Activated CD4-positive, alpha-beta memory T cell treated with anti-CD3 and anti-CD28 coated beads, Interleukin-2, amount 10 ng/mL, durations not matched to agents 7 days and 5 days (primary cell): ENCODE measurements around the gene ARFGEF2. TPM values are rescaled to one million over a fixed set of nuclear protein-coding genes. Genes with fewer than 3 reads are reported as not detected.
"Not testable (repeated sequence)": the region's sequence is repeated elsewhere in the genome, so short reads cannot be mapped to it uniquely, and the experiment has no call there.

Experiments
- CTCF ChIA-PET: fragments of 350-600 bp; sonication (Branson Sonifier 250); formaldehyde crosslinking; loops from one replicate; lab custom pipeline; 2021; ENCODE audit warnings: antibody characterized with exemption, inconsistent platforms; lab: Charles Lee
- POLR2A ChIA-PET: fragments of 350-600 bp; sonication (Branson Sonifier 250); formaldehyde crosslinking; loops from one replicate; lab custom pipeline; 2021; ENCODE audit warnings: antibody characterized with exemption; lab: Charles Lee
- DNase-seq: peaks from one replicate; pipeline ENCODE4 v3.0.0-alpha.2; 2020
- H3K27ac Mint-ChIP-seq: one replicate; pipeline ENCODE4 v1.8.0; 2021; ENCODE audit warnings: mild to moderate bottlenecking, mixed read lengths
- H3K27me3 Mint-ChIP-seq: one replicate; pipeline ENCODE4 v1.8.0; 2021; ENCODE audit warnings: mixed read lengths
- H3K36me3 Mint-ChIP-seq: one replicate; pipeline ENCODE4 v1.8.0; 2021; ENCODE audit warnings: low read depth, mixed read lengths
- H3K4me1 Mint-ChIP-seq: one replicate; pipeline ENCODE4 v1.8.0; 2021; ENCODE audit warnings: mixed read lengths
- H3K4me3 Mint-ChIP-seq: one replicate; pipeline ENCODE4 v1.8.0; 2021; ENCODE audit warnings: mild to moderate bottlenecking, mixed read lengths
- H3K9me3 Mint-ChIP-seq: one replicate; pipeline ENCODE4 v1.8.0; 2021; ENCODE audit warnings: mixed read lengths
- total RNA-seq, 2 experiments: library from RNA; stranded (reverse); gene quantifications; one replicate each; pipeline ENCODE4 v1.2.3, GENCODE V29; 2021

ARFGEF2 gene
- total RNA-seq, 2 experiments from 2014 or later = 18.1 to 20.7 TPM

- H3K4me1 Mint-ChIP-seq = peaks cover 16% of the 10 kb centered on the region
- H3K9me3 Mint-ChIP-seq, POLR2A ChIA-PET, H3K36me3 Mint-ChIP-seq, H3K4me3 Mint-ChIP-seq, H3K27ac Mint-ChIP-seq, DNase-seq, H3K27me3 Mint-ChIP-seq: not testable (repeated sequence)
- CTCF ChIA-PET = interaction anchor here (0.7 kb wide), 1 partner anchor 12 kb away, joined by 3 read pairs; no protein-coding TSS in a partner anchor
Measured at GRCh38 chr20:48934273-48934877, 12.9 kb downstream of the ARFGEF2 start.

GRCh38 chr20:48934966-48935365 is 13.5 kb downstream of the ARFGEF2 start:
- H3K27ac Mint-ChIP-seq, DNase-seq, H3K4me3 Mint-ChIP-seq, H3K36me3 Mint-ChIP-seq, POLR2A ChIA-PET, H3K27me3 Mint-ChIP-seq, H3K9me3 Mint-ChIP-seq, CTCF ChIA-PET: not testable (repeated sequence)
- peaks cover 22% of the 10 kb centered on the region for H3K4me1 Mint-ChIP-seq

DNA sequence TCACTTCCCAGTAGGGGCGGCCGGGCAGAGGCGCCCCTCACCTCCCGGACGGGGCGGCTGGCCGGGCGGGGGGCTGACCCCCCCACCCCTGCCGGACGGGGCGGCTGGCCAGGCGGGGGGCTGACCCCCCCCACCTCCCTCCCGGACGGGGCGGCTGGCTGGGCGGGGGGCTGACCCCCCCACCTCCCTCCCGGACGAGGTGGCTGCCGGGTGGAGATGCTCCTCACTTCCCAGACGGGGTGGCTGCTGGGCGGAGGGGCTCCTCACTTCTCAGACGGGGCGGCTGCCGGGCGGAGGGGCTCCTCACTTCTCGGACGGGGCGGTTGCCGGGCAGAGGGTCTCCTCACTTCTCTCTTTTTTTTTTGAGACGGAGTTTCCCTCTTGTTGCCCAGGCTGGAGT is 14.7 kb downstream of the ARFGEF2 start:
- H3K4me3 Mint-ChIP-seq, H3K36me3 Mint-ChIP-seq, DNase-seq, POLR2A ChIA-PET, H3K27ac Mint-ChIP-seq, H3K27me3 Mint-ChIP-seq, H3K9me3 Mint-ChIP-seq: not testable (repeated sequence)
- CTCF ChIA-PET = interaction anchor here (0.8 kb wide), 1 partner anchor 32 kb away, joined by 3 read pairs; no protein-coding TSS in a partner anchor
- H3K4me1 Mint-ChIP-seq = peaks cover 24% of the 10 kb centered on the region

DNA sequence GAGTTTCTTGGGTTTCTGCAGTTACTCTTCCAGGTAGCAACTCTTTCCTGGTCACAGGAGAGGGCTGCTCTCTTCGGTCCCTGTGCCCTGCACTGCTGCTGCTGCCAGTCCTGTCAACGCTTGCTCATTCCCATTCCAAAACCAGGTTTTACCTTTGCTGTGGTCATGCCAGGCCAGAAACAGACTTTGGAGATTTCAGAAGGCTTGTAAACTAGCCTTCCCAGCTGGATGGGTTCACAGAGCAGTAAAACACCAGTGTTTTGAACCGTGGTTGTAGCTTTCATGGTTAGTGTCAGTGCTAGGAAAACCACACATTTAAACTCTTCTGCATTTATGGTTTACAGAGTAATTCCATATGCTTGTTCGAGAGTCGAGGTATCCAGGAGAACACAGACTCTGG is 16.2 kb downstream of the ARFGEF2 start:
- Mint-ChIP-seq H3K36me3 (peaks cover 8% of the 10 kb centered on the region), H3K27ac (no peak overlapping the region), H3K9me3 (no peaks in the 10 kb centered on the region), H3K27me3 (no peaks in the 10 kb centered on the region), H3K4me3 (no peak overlapping the region), H3K4me1 (peaks cover 24% of the 10 kb centered on the region)
- POLR2A ChIA-PET = interaction anchor here (3.1 kb wide), 1 partner anchor 16 kb away, joined by 11 read pairs; the partner anchor contains the start of gene ARFGEF2
- CTCF ChIA-PET = no interaction called here
- DNase-seq = no peak

DNA sequence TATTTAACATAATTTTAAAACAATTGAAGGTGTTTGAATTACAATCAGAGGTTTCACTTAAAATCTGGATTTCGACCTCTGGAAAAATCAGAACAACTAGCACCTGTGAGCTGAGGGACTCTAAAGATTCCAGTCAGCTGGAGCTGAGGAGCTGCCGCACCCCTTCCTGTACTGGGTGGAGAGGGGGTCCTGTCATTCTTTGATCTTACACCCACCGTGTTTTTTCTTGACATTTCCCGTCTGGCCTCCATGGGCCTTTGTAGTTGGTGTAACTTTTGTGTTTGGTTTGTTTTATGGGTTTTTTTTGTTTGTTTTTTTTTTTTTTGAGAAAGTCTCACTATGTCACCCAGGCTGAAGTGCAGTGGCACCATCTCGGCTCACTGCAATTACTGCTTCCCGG is 17.2 kb downstream of the ARFGEF2 start:
- DNase-seq = no peak
- Mint-ChIP-seq H3K27ac (no peak overlapping the region), H3K27me3 (no peaks in the 10 kb centered on the region), H3K36me3 (peaks cover 8% of the 10 kb centered on the region), H3K4me3 (no peak overlapping the region), H3K9me3 (no peaks in the 10 kb centered on the region), H3K4me1 (peaks cover 22% of the 10 kb centered on the region)
- POLR2A ChIA-PET = interaction anchor here (1.3 to 3.1 kb wide), 2 partner anchors 17 to 108 kb away, joined by 3 to 11 read pairs; partner anchors contain the start of genes ARFGEF2 and CSE1L
- CTCF ChIA-PET = no interaction called here

GRCh38 chr20:48940170-48940569 is 18.7 kb downstream of the ARFGEF2 start:
- Mint-ChIP-seq H3K4me3 (no peak overlapping the region), H3K27me3 (no peaks in the 10 kb centered on the region), H3K4me1 (peaks cover 13% of the 10 kb centered on the region), H3K36me3 (peaks cover 8% of the 10 kb centered on the region), H3K27ac (no peak overlapping the region), H3K9me3 (no peaks in the 10 kb centered on the region)
- CTCF ChIA-PET = no interaction called here
- DNase-seq = no peak
- POLR2A ChIA-PET = no interaction called here

- POLR2A ChIA-PET = no interaction called here
- peaks cover 8% of the 10 kb centered on the region for H3K36me3 Mint-ChIP-seq
- no peak overlapping the region for H3K27ac Mint-ChIP-seq
- no peak for DNase-seq
- no peaks in the 10 kb centered on the region for H3K27me3 Mint-ChIP-seq
- H3K4me3 Mint-ChIP-seq = no peak overlapping the region
- H3K4me1 Mint-ChIP-seq = peaks cover 13% of the 10 kb centered on the region
- no peaks in the 10 kb centered on the region for H3K9me3 Mint-ChIP-seq
- CTCF ChIA-PET = interaction anchor here (1.3 kb wide), 1 partner anchor 284 kb away, joined by 3 read pairs; no protein-coding TSS in a partner anchor
Measured at GRCh38 chr20:48941467-48941866, 20.0 kb downstream of the ARFGEF2 start.

- ChIA-PET CTCF (interaction anchor here (0.5 to 1.3 kb wide), 3 partner anchors 39 to 285 kb away, joined by 3 read pairs; no protein-coding TSS in a partner anchor), POLR2A (no interaction called here)
Measured at GRCh38 chr20:48942730-48943129, 21.2 kb downstream of the ARFGEF2 start.

GRCh38 chr20:48944663-48945297 is 23.3 kb downstream of the ARFGEF2 start:
- H3K27ac Mint-ChIP-seq = no peak overlapping the region
- H3K27me3 Mint-ChIP-seq = no peaks in the 10 kb centered on the region
- peaks cover 4% of the 10 kb centered on the region for H3K4me1 Mint-ChIP-seq
- peaks cover 8% of the 10 kb centered on the region for H3K36me3 Mint-ChIP-seq
- POLR2A ChIA-PET = interaction anchor here (0.6 kb wide), 1 partner anchor 23 kb away, joined by 3 read pairs; no protein-coding TSS in a partner anchor
- H3K9me3 Mint-ChIP-seq = no peaks in the 10 kb centered on the region
- DNase-seq = no peak
- H3K4me3 Mint-ChIP-seq = no peak overlapping the region
- CTCF ChIA-PET = no interaction called here

More at GRCh38 chr20:48942730-48943129, 21.2 kb downstream of the ARFGEF2 start:
- no peak for DNase-seq
- Mint-ChIP-seq H3K27ac (no peak overlapping the region), H3K4me1 (peaks cover 11% of the 10 kb centered on the region), H3K36me3 (peaks cover 8% of the 10 kb centered on the region), H3K27me3 (no peaks in the 10 kb centered on the region), H3K9me3 (no peaks in the 10 kb centered on the region), H3K4me3 (no peak overlapping the region)

- no peak overlapping the region for H3K4me3 Mint-ChIP-seq
- no peak overlapping the region for H3K27ac Mint-ChIP-seq
- ChIA-PET CTCF (interaction anchor here (0.6 kb wide), 1 partner anchor 12 kb away, joined by 3 read pairs; no protein-coding TSS in a partner anchor), POLR2A (no interaction called here)
- no peaks in the 10 kb centered on the region for H3K27me3 Mint-ChIP-seq
- H3K36me3 Mint-ChIP-seq = peaks cover 7% of the 10 kb centered on the region
- H3K9me3 Mint-ChIP-seq = no peaks in the 10 kb centered on the region
- no peaks in the 10 kb centered on the region for H3K4me1 Mint-ChIP-seq
- no peak for DNase-seq
Measured at GRCh38 chr20:48945840-48946514, 24.5 kb downstream of the ARFGEF2 start.

DNA sequence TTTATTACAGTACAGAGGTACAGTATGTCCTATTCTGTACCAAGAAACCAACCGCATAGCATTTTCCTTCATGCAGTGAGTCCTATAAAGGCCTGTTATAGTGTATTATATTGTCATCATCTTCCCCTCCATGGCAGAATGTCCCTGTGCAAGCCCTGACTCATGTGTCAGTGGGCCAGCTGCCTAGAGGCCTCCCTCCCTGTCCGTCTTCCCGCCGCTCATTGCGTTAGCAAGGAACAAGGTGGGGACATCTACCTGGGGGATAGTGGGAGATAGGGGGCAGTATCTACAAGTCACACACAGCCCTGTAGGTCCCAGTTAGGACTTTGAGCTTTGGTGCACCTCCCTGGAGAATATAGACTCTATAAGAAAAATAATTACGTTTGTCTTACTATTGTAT is 27.1 kb downstream of the ARFGEF2 start:
- Mint-ChIP-seq H3K27ac (no peak overlapping the region), H3K36me3 (peaks cover 11% of the 10 kb centered on the region), H3K4me3 (no peak overlapping the region), H3K27me3 (no peaks in the 10 kb centered on the region), H3K9me3 (no peaks in the 10 kb centered on the region), H3K4me1 (no peaks in the 10 kb centered on the region)
- ChIA-PET CTCF (no interaction called here), POLR2A (interaction anchor here (0.6 kb wide), 1 partner anchor 231 kb away, joined by 3 read pairs; no protein-coding TSS in a partner anchor)
- no peak for DNase-seq

- Mint-ChIP-seq H3K27ac (no peak overlapping the region), H3K4me3 (no peak overlapping the region), H3K9me3 (no peaks in the 10 kb centered on the region), H3K27me3 (no peaks in the 10 kb centered on the region), H3K36me3 (peaks cover 19% of the 10 kb centered on the region), H3K4me1 (no peaks in the 10 kb centered on the region)
- POLR2A ChIA-PET = no interaction called here
- DNase-seq = no peak
- CTCF ChIA-PET = interaction anchor here (0.6 kb wide), 1 partner anchor 175 kb away, joined by 3 read pairs; no protein-coding TSS in a partner anchor
Measured at GRCh38 chr20:48949304-48950170, 28.0 kb downstream of the ARFGEF2 start.
